H1 (cell line): ENCODE results near the gene SESN2.

ENCODE experiments used
- BRCA1 ChIP-seq: IDR thresholded peaks from 2 replicates; pipeline ENCODE4 v1.6.1; 2012; ENCODE audit warnings: low read depth, low read length, improper control_type of control experiment
- CTCF ChIP-seq, 3 experiments: IDR thresholded peaks; 1 replicate in 2 of 3; 2 replicates in 1 of 3; pipeline versions ENCODE4 v1.5.1 to v1.6.1; 2011; ENCODE audit warnings: low read length in 3 of 3, mild to moderate bottlenecking in 3 of 3, inconsistent platforms in 2 of 3, low read depth in 1 of 3, moderate library complexity in 1 of 3; ENCODE audit not compliant: insufficient read depth in 1 of 3; ENCODE audit errors: control extremely low read depth in 1 of 3
- EP300 ChIP-seq, 2 experiments: IDR thresholded peaks; 1 replicate in 1 of 2; 2 replicates in 1 of 2; pipeline ENCODE4 v1.6.1; 2011 to 2012; ENCODE audit warnings: low read depth in 2 of 2, low read length in 2 of 2, mild to moderate bottlenecking in 2 of 2, borderline replicate concordance in 1 of 2, inconsistent platforms in 1 of 2, moderate library complexity in 1 of 2
- EZH2 ChIP-seq: fragments of 200-600 bp; sonication (generic); IDR thresholded peaks from 2 replicates; pipeline ENCODE4 v1.7.1; 2012; ENCODE audit warnings: low read depth, mild to moderate bottlenecking, moderate library complexity, low read length, inconsistent platforms; ENCODE audit not compliant: severe bottlenecking
- JUND ChIP-seq: IDR thresholded peaks from 2 replicates; pipeline ENCODE4 v1.6.1; 2011; ENCODE audit warnings: mild to moderate bottlenecking, improper control_type of control experiment, low read length
- MAFK ChIP-seq: IDR thresholded peaks from 2 replicates; pipeline ENCODE4 v1.6.1; 2012; ENCODE audit warnings: low read depth, mild to moderate bottlenecking, improper control_type of control experiment, low read length
- MAX ChIP-seq: IDR thresholded peaks from 2 replicates; pipeline ENCODE4 v1.6.1; 2012; ENCODE audit warnings: inconsistent platforms
- RBBP5 ChIP-seq: IDR thresholded peaks from 2 replicates; pipeline ENCODE4 v1.7.1; 2012; ENCODE audit warnings: low read depth, mild to moderate bottlenecking, inconsistent platforms, low read length, moderate library complexity, borderline replicate concordance
- TAF1 ChIP-seq: IDR thresholded peaks from 2 replicates; pipeline ENCODE4 v1.6.1; 2011; ENCODE audit warnings: mild to moderate bottlenecking, low read depth, low read length
- YY1 ChIP-seq: IDR thresholded peaks from 2 replicates; pipeline ENCODE4 v1.6.1; 2011; ENCODE audit warnings: low read depth, mild to moderate bottlenecking, low read length

- TF ChIP-seq RBBP5 = no peak
- TF ChIP-seq TAF1 = no peak
- TF ChIP-seq CTCF (IDR thresholded peaks at IDR 0.05; ENCODE audit: control extremely low read depth in 1 of 3, insufficient read depth in 1 of 3, low read depth in 1 of 3, low read length in 3 of 3) = no peak
- no peak for TF ChIP-seq MAX
- TF ChIP-seq EP300 (IDR thresholded peaks at IDR 0.05; ENCODE audit: borderline replicate concordance in 1 of 2, low read depth in 2 of 2, low read length in 2 of 2) = no peak
- TF ChIP-seq JUND = no peak
- no peak for TF ChIP-seq BRCA1
- TF ChIP-seq EZH2 = no peak
- no peak for TF ChIP-seq YY1
- TF ChIP-seq MAFK = no peak
These were observed 49.6 kb upstream of the SESN2 start for GRCh38 chr1:28209700-28210099.
